LNCAP (cell line): ENCODE data around the gene TSPAN1.

Source experiments
- CTCF ChIP-seq: fragments of 450-650 bp; IDR thresholded peaks from 2 replicates; pipeline ENCODE4 v1.5.1; 2017; ENCODE audit warnings: mild to moderate bottlenecking

TSPAN1 gene

DNA sequence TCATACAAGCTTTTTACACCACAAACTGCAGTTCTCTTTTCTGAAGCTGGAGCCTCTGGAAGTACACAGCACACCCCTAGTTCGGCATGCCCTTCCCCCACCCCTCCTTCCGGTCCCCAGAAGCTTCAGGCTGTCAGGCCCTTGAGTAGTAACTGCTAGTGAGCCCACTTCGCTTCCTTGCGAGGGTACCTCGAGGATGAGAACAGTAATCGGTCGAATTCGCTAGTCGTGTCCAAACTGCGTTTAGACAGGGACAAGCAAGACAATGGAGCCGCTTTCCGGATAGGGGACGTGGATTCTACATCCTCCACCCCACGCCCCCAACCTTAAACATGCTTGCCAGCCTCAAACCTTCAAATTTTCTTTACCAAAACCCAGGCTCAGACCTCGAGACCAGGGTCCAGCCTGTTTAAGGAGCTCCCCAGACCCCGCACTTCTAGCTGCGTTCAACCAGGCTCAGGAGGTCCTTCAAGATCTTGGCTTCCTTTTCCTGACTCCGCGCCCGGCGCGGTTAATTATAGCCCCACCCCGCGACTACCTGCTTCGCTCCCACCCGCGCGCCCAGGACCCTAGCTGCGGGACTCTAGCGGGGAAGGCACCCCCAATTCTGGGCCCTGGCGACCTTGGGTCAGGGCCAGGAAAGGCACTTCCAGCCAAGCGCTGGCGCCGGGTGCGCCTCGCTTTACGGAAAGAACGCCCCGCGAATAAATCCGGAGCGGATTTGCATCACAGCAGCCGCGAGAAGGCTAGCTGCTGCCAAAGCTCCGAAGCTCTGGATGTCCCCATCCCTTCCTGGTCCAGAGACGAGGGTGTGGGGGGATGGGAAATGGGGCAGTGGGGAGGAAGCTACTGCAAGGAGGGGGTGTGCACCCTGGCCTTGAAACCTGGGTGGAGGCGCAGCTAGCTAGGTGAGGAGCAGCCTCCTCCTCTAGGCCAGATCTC is 8.1 kb upstream of the TSPAN1 start:
- no peak for TF ChIP-seq CTCF

DNA sequence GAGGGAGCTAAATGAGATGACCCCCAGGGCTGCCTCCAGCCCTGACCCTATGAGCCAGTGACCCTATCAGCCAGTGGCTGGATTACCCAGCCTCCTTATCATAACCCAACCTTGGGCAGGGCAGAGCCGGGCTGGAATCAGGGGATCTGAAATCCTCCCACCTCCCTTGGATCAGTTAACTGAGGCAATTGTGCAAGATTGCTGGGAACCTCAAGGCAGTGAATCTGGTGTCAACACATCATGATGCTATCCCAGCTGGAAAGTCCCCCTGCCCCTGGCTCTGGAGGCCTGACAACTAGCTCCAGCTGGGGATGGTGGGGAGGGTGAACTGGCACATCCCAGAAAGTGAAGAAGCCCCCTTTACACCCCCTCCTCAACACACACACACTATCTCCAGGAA is 6.4 kb upstream of the TSPAN1 start:
- TF ChIP-seq CTCF: no peak

DNA sequence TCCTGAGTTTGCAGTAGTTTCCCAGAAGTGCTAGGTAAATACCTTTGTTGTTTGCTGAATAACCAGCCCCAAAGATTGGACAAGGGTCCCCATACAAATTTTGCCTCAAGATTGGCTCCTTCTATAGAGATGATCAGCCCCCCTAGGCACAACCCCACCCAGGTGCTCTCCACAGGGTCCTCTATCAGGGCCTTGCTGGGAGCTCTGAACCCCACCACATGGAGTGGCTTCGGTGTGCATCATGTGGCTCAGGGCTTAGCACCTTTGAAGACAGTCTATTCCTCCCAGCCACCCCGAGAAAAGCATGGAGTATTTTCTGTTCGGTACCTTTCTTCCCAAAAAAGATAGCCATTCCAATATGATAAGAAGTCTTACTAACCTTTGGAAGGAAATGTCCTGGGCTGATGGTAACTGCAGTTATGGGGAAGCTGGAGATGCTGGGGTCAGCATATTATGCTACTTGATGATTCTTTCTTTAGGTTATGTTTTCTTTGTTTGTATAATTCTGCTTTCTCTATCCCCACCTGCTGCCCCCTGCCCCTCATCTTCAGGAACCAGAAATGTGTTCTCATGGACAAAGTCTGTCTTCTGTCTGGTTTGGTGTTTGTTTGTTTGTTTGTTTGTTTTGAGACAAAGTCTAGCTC is 5.0 kb upstream of the TSPAN1 start:
- no peak for TF ChIP-seq CTCF

DNA sequence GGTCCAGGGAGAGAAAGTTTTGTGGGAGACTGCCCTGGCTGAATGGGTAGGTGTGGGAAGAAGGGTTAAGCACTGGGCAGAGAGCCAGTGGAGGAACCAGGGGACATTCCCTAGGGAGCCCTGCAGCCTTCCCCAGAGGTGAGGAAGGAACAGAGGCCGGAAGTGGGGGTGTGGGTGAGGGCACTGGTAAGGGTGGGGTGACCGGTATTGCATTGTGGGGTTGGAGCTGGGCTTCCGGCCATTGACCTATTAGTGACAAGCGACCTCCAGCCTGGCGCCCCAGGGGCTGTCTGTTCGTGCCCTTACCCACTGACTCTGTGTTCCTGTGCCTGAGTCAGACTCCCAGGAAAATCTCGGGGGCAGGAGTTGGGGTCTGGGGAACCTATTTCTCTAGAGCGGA is 3.5 kb upstream of the TSPAN1 start:
- TF ChIP-seq CTCF: no peak

GRCh38 chr1:46171871-46172270 is 3.0 kb upstream of the TSPAN1 start:
- no peak for TF ChIP-seq CTCF

GRCh38 chr1:46172321-46172720 is 2.6 kb upstream of the TSPAN1 start:
- TF ChIP-seq CTCF: no peak

DNA sequence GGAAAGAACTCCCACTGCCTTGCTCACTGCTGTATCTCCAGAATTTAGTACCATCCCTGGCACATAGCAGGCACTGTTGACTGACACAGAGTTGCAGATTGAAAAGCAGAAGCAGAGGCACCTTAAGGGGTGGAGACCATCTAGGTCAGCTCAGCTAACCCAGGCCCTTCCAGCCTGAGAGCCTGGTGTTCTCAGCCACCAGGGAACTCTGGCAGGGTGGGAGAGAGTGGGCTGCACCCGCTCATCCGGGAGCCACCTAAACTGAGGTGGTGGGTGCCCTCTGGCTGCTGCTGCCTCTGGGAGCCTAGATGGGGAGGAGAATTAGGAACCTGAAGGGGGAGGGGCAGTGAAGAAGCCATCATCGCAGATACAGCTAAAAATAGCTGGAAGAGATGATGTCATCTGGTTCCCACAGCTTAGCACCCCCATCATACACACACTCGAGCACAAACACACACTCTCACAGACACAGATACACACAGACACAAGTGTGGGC is 1.5 kb upstream of the TSPAN1 start:
- no peak for TF ChIP-seq CTCF
